Measurements from ENCODE around the gene MVD.

GRCh38 chr16:88681709-88682451 lies 19.0 kb upstream of the MVD start:
- TF ChIP-seq CTCF (IDR thresholded peaks at IDR 0.05) (no peak), POLR2A (IDR thresholded peaks at IDR 0.05) (peak in 1 of 2 donors; percentile 19)
